Small intestine (tissue), 7 donors: ENCODE measurements around the gene TRAPPC5. TPM values are rescaled to one million over a fixed set of nuclear protein-coding genes. Genes with fewer than 3 reads are reported as not detected.

Experiments
- DNase-seq, 2 donors: peaks; one replicate each; pipeline versions ENCODE4 v3.0.0 to v3.0.0-alpha.2; 2013
- FAIRE-seq: peaks from 2 replicates; lab custom pipeline; 2012; peaks lifted over from hg19 to GRCh38; lab: Jason Lieb, UNC
- H3K27ac ChIP-seq, 3 donors: one replicate each; pipeline ENCODE4 v1.5.1; 2013; ENCODE audit warnings: low read length in 2 of 3, mild to moderate bottlenecking in 2 of 3, control low read depth in 1 of 3, inconsistent platforms in 1 of 3, low read depth in 1 of 3, moderate library complexity in 1 of 3
- H3K27me3 ChIP-seq, 3 donors: one replicate each; pipeline ENCODE4 v1.6.1; 2013; ENCODE audit warnings: low read length in 3 of 3, inconsistent platforms in 1 of 3; ENCODE audit not compliant: control insufficient read depth in 3 of 3, insufficient read depth in 3 of 3
- H3K36me3 ChIP-seq, 3 donors: one replicate each; pipeline ENCODE4 v1.6.1; 2013; ENCODE audit warnings: low read length in 3 of 3, inconsistent platforms in 1 of 3, low read depth in 1 of 3, mild to moderate bottlenecking in 1 of 3, moderate library complexity in 1 of 3; ENCODE audit not compliant: control insufficient read depth in 3 of 3, insufficient read depth in 2 of 3
- H3K4me1 ChIP-seq, 3 donors: one replicate each; pipeline ENCODE4 v1.6.1; 2013; ENCODE audit warnings: low read length in 2 of 3, inconsistent platforms in 1 of 3, low read depth in 1 of 3, mild to moderate bottlenecking in 1 of 3, moderate library complexity in 1 of 3; ENCODE audit not compliant: control insufficient read depth in 3 of 3, insufficient read depth in 2 of 3
- H3K4me3 ChIP-seq, 3 donors: one replicate each; pipeline ENCODE4 v1.5.1; 2013; ENCODE audit warnings: low read length in 3 of 3, control low read depth in 1 of 3, inconsistent platforms in 1 of 3, low read depth in 1 of 3, mild to moderate bottlenecking in 1 of 3, moderate library complexity in 1 of 3
- H3K9me3 ChIP-seq, 2 donors: one replicate each; pipeline ENCODE4 v1.6.1; 2013; ENCODE audit warnings: low read depth in 1 of 2, low read length in 1 of 2; ENCODE audit not compliant: control insufficient read depth in 2 of 2, insufficient read depth in 1 of 2
- WGBS, 3 donors: extraction: QIAGEN DNeasy Blood & Tissue Kit; methylation state at CpG; one replicate each; pipeline ENCODE4 v1.1.7; 2013; 5-methylcytosine and 5-hydroxymethylcytosine counted together
- polyA plus RNA-seq, 4 donors: library from polyadenylated mRNA; stranded (reverse) in 3 of 4; unstranded in 1 of 4; fragments of 200-250 nt in 3 of 4; fragments of 120-200 nt in 1 of 4; gene quantifications; one replicate each; pipeline versions ENCODE4 v1.2.1 to v1.2.3, GENCODE V29; 2013
- donor health status: healthy with polysubstance abuse.
- donor health status: control.
- donor health status: control.
- donor health status: Bipolar disorder and iron deficiency.
- donor health status: healthy.

The TRAPPC5 gene
- polyA plus RNA-seq, 4 donors, result 47.9 to 166 (median 95.4) TPM

GRCh38 chr19:7698583-7698982 lies 17.9 kb downstream of the TRAPPC5 start:
- Histone ChIP-seq H3K27ac (no peak overlapping the region), H3K4me1 (no peaks in the 10 kb centered on the region), H3K9me3 (no peaks in the 10 kb centered on the region), H3K27me3 (peaks cover 0 to 16% (median 0%) of the 10 kb centered on the region in 3 donors), H3K4me3 (no peak overlapping the region), H3K36me3 (no peaks in the 10 kb centered on the region)
- FAIRE-seq (no peak), DNase-seq (no peak)
- 25 to 35% (median 30%) methylated on average over 7 to 11 of the region's 11 CpGs for WGBS, 3 donors

DNA sequence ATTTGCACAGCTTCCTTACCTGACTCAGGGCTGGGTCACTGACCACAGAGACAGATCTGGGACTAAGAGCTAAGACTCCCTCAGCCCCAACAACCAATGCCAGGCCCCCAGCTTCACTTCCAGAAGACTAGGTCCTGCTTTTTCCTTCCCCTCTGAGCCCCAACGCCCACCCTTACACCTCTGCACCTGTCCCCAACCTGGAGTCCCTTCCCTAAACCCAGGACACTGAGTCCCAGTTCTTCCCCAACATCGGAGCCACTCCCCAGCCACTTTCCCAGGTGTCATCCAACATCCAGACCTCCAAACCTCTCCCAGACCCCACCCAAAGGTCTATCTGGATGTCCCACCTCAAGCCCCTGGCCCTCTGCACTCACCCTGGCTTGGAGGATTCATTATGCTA lies 18.4 kb downstream of the TRAPPC5 start:
- peaks cover 0 to 16% (median 0%) of the 10 kb centered on the region in 3 donors for H3K27me3 ChIP-seq
- H3K9me3 ChIP-seq, result no peaks in the 10 kb centered on the region
- WGBS, 3 donors, result 25 to 41% (median 30%) methylated on average over 2 of the region's 2 CpGs

GRCh38 chr19:7699417-7700401 lies 19.1 kb downstream of the TRAPPC5 start:
- Histone ChIP-seq H3K4me3 (no peak overlapping the region), H3K4me1 (no peaks in the 10 kb centered on the region), H3K36me3 (no peaks in the 10 kb centered on the region), H3K9me3 (no peaks in the 10 kb centered on the region), H3K27ac (no peak overlapping the region), H3K27me3 (peaks cover 0 to 16% (median 0%) of the 10 kb centered on the region in 3 donors)
- no peak for FAIRE-seq
- DNase-seq, result no peak
- 52 to 59% (median 55%) methylated on average over 15 of the region's 15 CpGs for WGBS, 3 donors

More for the DNA sequence above, 18.4 kb downstream of the TRAPPC5 start:
- Histone ChIP-seq H3K27ac (no peak overlapping the region), H3K4me3 (no peak overlapping the region), H3K36me3 (no peaks in the 10 kb centered on the region), H3K4me1 (no peaks in the 10 kb centered on the region)
- FAIRE-seq, result no peak
- no peak for DNase-seq

DNA sequence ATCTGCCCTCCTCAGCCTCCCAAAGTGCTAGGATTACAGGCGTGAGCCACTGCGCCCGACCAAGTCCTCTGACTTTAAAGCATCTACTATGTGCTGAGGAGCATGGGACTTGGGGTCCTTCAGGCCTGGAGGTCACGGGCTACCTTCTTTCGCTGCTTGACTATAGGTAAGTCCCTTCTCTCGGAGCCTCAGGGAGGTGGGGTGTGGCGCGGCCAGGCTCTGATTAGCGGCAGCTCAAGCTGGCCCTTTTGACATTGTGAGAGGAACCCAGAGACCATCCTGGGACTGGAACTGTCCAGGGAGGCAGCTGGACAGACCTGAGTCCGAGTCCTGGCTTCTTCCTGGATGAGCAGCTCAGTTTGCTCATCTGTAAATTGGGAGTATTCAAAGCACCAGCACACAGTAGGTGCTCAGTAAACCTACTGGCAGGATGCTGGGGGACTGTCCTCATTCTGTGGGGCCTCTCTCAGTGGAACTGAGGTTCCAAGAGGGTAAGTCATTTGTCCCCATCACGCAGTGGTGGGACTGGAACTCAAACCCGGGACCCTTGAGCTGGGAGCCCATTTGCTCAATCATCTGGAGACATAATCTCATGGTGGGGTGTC lies 20.5 kb downstream of the TRAPPC5 start:
- WGBS, 3 donors, result 88 to 92% (median 89%) methylated on average over 12 of the region's 12 CpGs
- DNase-seq (no peak), FAIRE-seq (no peak)
- Histone ChIP-seq H3K4me3 (no peak overlapping the region), H3K36me3 (no peaks in the 10 kb centered on the region), H3K27ac (no peak overlapping the region), H3K27me3 (peaks cover 0 to 16% (median 0%) of the 10 kb centered on the region in 3 donors), H3K9me3 (no peaks in the 10 kb centered on the region), H3K4me1 (no peaks in the 10 kb centered on the region)

GRCh38 chr19:7701654-7702457 lies 21.2 kb downstream of the TRAPPC5 start, which contains the start of gene FCER2:
Gene FCER2 (minus strand): TSS chr19:7702131. CDS start chr19:7699760, 2,371 bp downstream.
- DNase-seq, result no peak

GRCh38 chr19:7703332-7703731 lies 22.7 kb downstream of the TRAPPC5 start:
- Histone ChIP-seq H3K4me1 (no peaks in the 10 kb centered on the region), H3K36me3 (no peaks in the 10 kb centered on the region), H3K27ac (no peak overlapping the region), H3K4me3 (no peak overlapping the region), H3K27me3 (peaks cover 0 to 15% (median 0%) of the 10 kb centered on the region in 3 donors), H3K9me3 (no peaks in the 10 kb centered on the region)
- no peak for FAIRE-seq
- no peak for DNase-seq
- WGBS, 3 donors, result 58 to 69% (median 65%) methylated on average over 8 of the region's 8 CpGs

More at GRCh38 chr19:7701654-7702457, 21.2 kb downstream of the TRAPPC5 start, which contains the start of gene FCER2:
- Histone ChIP-seq H3K36me3 (no peaks in the 10 kb centered on the region), H3K4me3 (no peak within 1 kb of the TSS), H3K27me3 (peaks cover 0 to 16% (median 0%) of the 10 kb centered on the region in 3 donors), H3K27ac (no peak within 1 kb of the TSS), H3K9me3 (no peaks in the 10 kb centered on the region), H3K4me1 (no peaks in the 10 kb centered on the region)
- no peak for FAIRE-seq
- 50 to 55% (median 54%) methylated on average over 20 of the region's 20 CpGs for WGBS, 3 donors

DNA sequence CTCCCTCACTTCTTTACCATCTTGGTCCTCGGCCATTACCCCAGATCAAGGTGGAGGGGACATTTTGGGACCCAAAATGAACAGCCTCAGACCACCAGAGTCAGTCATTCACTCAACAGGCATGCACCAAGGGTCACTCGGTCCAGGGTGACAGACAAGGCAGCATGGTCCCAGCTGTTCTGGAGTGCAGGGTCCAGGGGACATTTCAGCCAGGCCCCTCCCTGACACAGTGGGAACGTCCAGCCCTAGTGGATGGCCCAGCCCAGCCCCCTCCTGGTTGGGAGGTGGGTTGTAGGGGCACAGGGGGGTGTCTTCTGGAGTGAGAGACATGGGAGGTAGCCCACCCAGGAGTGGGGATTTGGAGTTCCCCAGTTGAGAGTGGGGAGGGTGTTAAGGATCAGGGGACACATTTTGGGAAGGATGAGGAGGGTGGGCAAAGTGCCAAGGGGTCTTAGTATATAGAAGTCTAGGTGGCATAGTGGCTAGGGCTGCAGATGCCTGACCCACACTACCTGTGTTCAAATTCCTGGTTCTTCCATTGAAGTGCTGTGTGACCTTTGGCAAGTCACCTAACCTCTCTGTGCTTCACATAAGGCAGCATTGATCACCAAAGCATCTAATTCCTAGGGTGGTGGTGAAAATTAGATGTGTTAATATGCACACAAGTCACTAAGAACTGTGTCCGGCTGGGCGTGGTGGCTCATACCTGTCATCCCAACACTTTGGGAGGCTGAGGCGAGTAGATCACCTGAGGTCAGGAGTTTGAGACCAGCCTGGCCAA lies 23.8 kb downstream of the TRAPPC5 start:
- 70 to 76% (median 74%) methylated on average over 6 of the region's 6 CpGs for WGBS, 3 donors
- Histone ChIP-seq H3K27me3 (peaks cover 0 to 5% (median 0%) of the 10 kb centered on the region in 3 donors), H3K4me1 (no peaks in the 10 kb centered on the region), H3K9me3 (no peaks in the 10 kb centered on the region), H3K4me3 (no peak overlapping the region), H3K36me3 (no peaks in the 10 kb centered on the region), H3K27ac (no peak overlapping the region)
- FAIRE-seq (no peak), DNase-seq (no peak)
